HG03095 (cell line): ENCODE data around the gene OSBP2.

Experiments
- ATAC-seq: cut with Tn5 transposase; IDR thresholded peaks from one replicate; pipeline ENCODE4 v1.9.1; 2021; ENCODE audit warnings: moderate library complexity; ENCODE audit not compliant: unreplicated experiment

OSBP2 gene

GRCh38 chr22:30876915-30877553 is 182.4 kb downstream of the OSBP2 start:
- ATAC-seq: no peak

- ATAC-seq: no peak
These were observed 183.2 kb downstream of the OSBP2 start for GRCh38 chr22:30877662-30878515.

GRCh38 chr22:30878516-30879414 is 184.1 kb downstream of the OSBP2 start:
- ATAC-seq: no peak

GRCh38 chr22:30879415-30879797 is 184.7 kb downstream of the OSBP2 start:
- ATAC-seq: no peak

GRCh38 chr22:30880181-30880601 is 185.5 kb downstream of the OSBP2 start:
- no peak for ATAC-seq

GRCh38 chr22:30880847-30881246 is 186.2 kb downstream of the OSBP2 start:
- ATAC-seq: no peak

GRCh38 chr22:30881361-30882183 is 186.9 kb downstream of the OSBP2 start:
- no peak for ATAC-seq

- ATAC-seq: no peak
These were observed 187.6 kb downstream of the OSBP2 start for GRCh38 chr22:30882184-30882717.

GRCh38 chr22:30882974-30883533 is 188.4 kb downstream of the OSBP2 start:
- no peak for ATAC-seq

GRCh38 chr22:30883586-30884145 is 189.0 kb downstream of the OSBP2 start:
- ATAC-seq: no peak

- ATAC-seq: no peak
These were observed 189.7 kb downstream of the OSBP2 start for GRCh38 chr22:30884211-30885000.

GRCh38 chr22:30885001-30885366 is 190.3 kb downstream of the OSBP2 start:
- no peak for ATAC-seq

- no peak for ATAC-seq
These were observed 190.9 kb downstream of the OSBP2 start for GRCh38 chr22:30885591-30885990.

GRCh38 chr22:30887453-30887852 is 192.8 kb downstream of the OSBP2 start:
- ATAC-seq: no peak

GRCh38 chr22:30887861-30888260 is 193.2 kb downstream of the OSBP2 start:
- no peak for ATAC-seq

- ATAC-seq: no peak
These were observed 194.8 kb downstream of the OSBP2 start for GRCh38 chr22:30889268-30889995.

- no peak for ATAC-seq
These were observed 195.4 kb downstream of the OSBP2 start for GRCh38 chr22:30889996-30890480.
